Tibial nerve (tissue), 3 donors: ENCODE results near the gene PRKAR1A.

ENCODE experiments used
- CTCF ChIP-seq, 5 experiments: fragments of 200-600 bp in 3 of 5; fragments of 450-650 bp in 2 of 5; sonication (generic) in 3 of 5; IDR thresholded peaks; one replicate each; pipeline ENCODE4 v1.5.1; 2016 to 2019; ENCODE audit warnings: antibody characterized with exemption in 5 of 5, mild to moderate bottlenecking in 3 of 5, moderate library complexity in 2 of 5
- POLR2A ChIP-seq, 2 donors: fragments of 450-650 bp; IDR thresholded peaks; one replicate each; pipeline ENCODE4 v1.6.1; 2017; ENCODE audit warnings: antibody characterized with exemption in 2 of 2, mild to moderate bottlenecking in 2 of 2, moderate library complexity in 2 of 2

GRCh38 chr17:68579194-68579927, 67.1 kb downstream of the PRKAR1A start:
- no peak for TF ChIP-seq CTCF (IDR thresholded peaks at IDR 0.05)
- no peak for TF ChIP-seq POLR2A (IDR thresholded peaks at IDR 0.05)
